ENCODE data around the gene CYP2W1. TPM values are rescaled to one million over a fixed set of nuclear protein-coding genes. Genes with fewer than 3 reads are reported as not detected.

The CYP2W1 gene
- total and polyA plus RNA-seq, 10 of the 15 experiments (the other 5 are each of a cell fraction or from before 2014, with no cell fraction given), result not detected

DNA sequence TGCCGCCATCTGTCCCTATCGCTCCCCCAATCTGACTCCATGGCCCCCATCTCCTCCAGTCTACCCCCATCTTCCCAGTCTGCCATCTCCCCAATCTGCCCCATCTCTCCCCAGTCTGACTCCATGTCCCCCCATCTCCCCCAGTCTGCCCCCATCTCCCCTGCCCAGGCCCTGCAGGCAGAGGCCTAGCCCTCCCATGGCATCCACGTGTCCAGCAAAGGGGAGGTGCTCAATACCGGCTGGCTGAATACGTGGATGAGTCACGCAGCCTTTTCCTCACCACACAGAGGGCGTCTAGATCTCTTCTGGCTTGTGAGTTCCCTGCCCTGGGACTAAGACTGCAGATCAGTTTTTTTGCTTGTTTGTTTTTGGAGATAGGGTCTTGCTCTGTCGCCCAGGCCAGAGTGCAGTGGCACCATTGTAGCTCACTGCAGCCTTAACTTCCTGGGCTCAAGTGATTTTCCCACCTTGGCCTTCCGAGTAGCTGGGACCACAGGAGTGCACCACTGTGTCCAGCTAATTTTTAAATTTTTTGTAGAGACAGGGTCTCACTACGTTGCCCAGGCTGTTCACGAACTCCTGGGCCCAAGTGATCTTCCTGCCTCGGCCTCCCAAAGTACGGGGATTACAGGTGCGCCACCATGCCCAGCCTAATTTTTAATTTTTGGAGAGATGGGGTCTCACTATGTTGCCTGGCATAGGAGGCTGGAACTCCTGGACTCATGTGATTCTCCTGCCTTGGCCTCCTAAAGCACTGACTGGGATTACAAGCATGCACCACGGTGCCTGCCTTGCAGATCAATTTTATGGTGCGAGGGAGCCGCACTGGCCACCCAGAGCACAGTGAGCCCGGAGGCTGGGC, 46.0 kb downstream of the CYP2W1 start:
- peaks cover 28% of the 10 kb centered on the region for H3K4me1 ChIP-seq (ENCODE audit: control insufficient read depth, insufficient read depth, low read length)
- in situ Hi-C loops (cut with MboI) (loop anchor here (5.0 kb wide), 1 partner anchor 33 kb away; no protein-coding TSS in a partner anchor), intact Hi-C loops (cut with micrococcal nuclease; ENCODE audit: unreplicated experiment) (loop anchor here (1.0 kb wide), 1 partner anchor 15 kb away; the partner anchor contains the start of gene GPR146)
- no peaks in the 10 kb centered on the region for H3K9me3 ChIP-seq (replicated peaks; ENCODE audit: control insufficient read depth, insufficient read depth, low read length)
- H3K9ac ChIP-seq (ENCODE audit: control insufficient read depth, insufficient read depth, low read length), result peak overlapping the region; percentile 83
- H3K36me3 ChIP-seq (ENCODE audit: control insufficient read depth in 2 of 2, insufficient read depth in 2 of 2, low read length in 1 of 2), result peaks cover 0 to 2% of the 10 kb centered on the region in 2 experiments; a peak in 2 of 4 replicates
- SMC1A ChIA-PET (ENCODE audit: uncharacterized antibody, unreplicated experiment), result interaction anchor here (0.7 to 1.2 kb wide), 3 partner anchors 15 to 37 kb away, joined by 3 to 4 read pairs (median 4); no protein-coding TSS in a partner anchor
- peaks cover 53% of the 10 kb centered on the region for H3K79me2 ChIP-seq (ENCODE audit: control insufficient read depth, insufficient read depth, low read length)
- FAIRE-seq (peak; percentile 84), DNase-seq (ENCODE audit: low read depth, low spot score) (no peak), ATAC-seq (peak; percentile 47)
- WGBS (ENCODE audit: insufficient coverage, insufficient replicate concordance, low lambda C conversion rate, missing lambda C conversion rate), result 80% methylated on average over 17 of the region's 18 CpGs
- no peaks in the 10 kb centered on the region for H3K27me3 ChIP-seq (replicated peaks in 1 of 2; ENCODE audit: control insufficient read depth in 2 of 2, insufficient read depth in 2 of 2, low read length in 1 of 2)
- BruUV-seq (replicated peaks), result no TSS peak
- POLR2A ChIA-PET, result no interaction called here
- RAD21 ChIA-PET (ENCODE audit: unreplicated experiment), result no interaction called here
- peak overlapping the region; percentile 52 for H3K4me2 ChIP-seq (ENCODE audit: control insufficient read depth, insufficient read depth)
- peak; percentile 37 for TF ChIP-seq ATF7 (IDR thresholded peaks at IDR 0.05; ENCODE audit: low read depth)
- TF ChIP-seq HCFC1 (IDR thresholded peaks at IDR 0.05; ENCODE audit: low read length), result no peak
- TF ChIP-seq RAD51 (IDR thresholded peaks at IDR 0.05), result peak; percentile 59
- TF ChIP-seq, protein P1, sequence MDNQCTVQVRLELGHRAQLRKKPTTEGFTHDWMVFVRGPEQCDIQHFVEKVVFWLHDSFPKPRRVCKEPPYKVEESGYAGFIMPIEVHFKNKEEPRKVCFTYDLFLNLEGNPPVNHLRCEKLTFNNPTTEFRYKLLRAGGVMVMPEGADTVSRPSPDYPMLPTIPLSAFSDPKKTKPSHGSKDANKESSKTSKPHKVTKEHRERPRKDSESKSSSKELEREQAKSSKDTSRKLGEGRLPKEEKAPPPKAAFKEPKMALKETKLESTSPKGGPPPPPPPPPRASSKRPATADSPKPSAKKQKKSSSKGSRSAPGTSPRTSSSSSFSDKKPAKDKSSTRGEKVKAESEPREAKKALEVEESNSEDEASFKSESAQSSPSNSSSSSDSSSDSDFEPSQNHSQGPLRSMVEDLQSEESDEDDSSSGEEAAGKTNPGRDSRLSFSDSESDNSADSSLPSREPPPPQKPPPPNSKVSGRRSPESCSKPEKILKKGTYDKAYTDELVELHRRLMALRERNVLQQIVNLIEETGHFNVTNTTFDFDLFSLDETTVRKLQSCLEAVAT (IDR thresholded peaks at IDR 0.05), result peak; percentile 29
- TF ChIP-seq POLR2AphosphoS5 (IDR thresholded peaks at IDR 0.05; ENCODE audit: low read length), result peak; percentile 44; the same call in 1 of the 2 replicates
- peak; percentile 16; the same call in 1 of the 3 replicates for TF ChIP-seq POU2F2 (IDR thresholded peaks at IDR 0.05; ENCODE audit: borderline replicate concordance, low read depth, low read length)
- TF ChIP-seq MXI1 (IDR thresholded peaks at IDR 0.05; ENCODE audit: low read depth, low read length), result peak; percentile 78; the same call in 1 of the 2 replicates
- peak; percentile 60 for TF ChIP-seq SMAD1 (IDR thresholded peaks at IDR 0.05; ENCODE audit: low read depth, partially characterized antibody)
- TF ChIP-seq, protein P2, sequence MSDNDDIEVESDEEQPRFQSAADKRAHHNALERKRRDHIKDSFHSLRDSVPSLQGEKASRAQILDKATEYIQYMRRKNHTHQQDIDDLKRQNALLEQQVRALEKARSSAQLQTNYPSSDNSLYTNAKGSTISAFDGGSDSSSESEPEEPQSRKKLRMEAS (IDR thresholded peaks at IDR 0.05; ENCODE audit: low read depth, low read length), result peak; percentile 74; the same call in 1 of the 2 replicates
- TF ChIP-seq, protein P3, sequence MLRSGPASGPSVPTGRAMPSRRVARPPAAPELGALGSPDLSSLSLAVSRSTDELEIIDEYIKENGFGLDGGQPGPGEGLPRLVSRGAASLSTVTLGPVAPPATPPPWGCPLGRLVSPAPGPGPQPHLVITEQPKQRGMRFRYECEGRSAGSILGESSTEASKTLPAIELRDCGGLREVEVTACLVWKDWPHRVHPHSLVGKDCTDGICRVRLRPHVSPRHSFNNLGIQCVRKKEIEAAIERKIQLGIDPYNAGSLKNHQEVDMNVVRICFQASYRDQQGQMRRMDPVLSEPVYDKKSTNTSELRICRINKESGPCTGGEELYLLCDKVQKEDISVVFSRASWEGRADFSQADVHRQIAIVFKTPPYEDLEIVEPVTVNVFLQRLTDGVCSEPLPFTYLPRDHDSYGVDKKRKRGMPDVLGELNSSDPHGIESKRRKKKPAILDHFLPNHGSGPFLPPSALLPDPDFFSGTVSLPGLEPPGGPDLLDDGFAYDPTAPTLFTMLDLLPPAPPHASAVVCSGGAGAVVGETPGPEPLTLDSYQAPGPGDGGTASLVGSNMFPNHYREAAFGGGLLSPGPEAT (IDR thresholded peaks at IDR 0.05; ENCODE audit: low read depth), result 0 out of 2 replicates have a peak, but pooled peaks have one; percentile 24
- TF ChIP-seq POLR2A (IDR thresholded peaks at IDR 0.05; ENCODE audit: low read depth, low read length), result 0 out of 2 replicates have a peak, but pooled peaks have one; percentile 8
- TF ChIP-seq ZNF384 (IDR thresholded peaks at IDR 0.05; ENCODE audit: borderline replicate concordance, low read depth, low read length), result no peak
- peak; percentile 92 for TF ChIP-seq HDGF (IDR thresholded peaks at IDR 0.05)
- TF ChIP-seq, protein P4, sequence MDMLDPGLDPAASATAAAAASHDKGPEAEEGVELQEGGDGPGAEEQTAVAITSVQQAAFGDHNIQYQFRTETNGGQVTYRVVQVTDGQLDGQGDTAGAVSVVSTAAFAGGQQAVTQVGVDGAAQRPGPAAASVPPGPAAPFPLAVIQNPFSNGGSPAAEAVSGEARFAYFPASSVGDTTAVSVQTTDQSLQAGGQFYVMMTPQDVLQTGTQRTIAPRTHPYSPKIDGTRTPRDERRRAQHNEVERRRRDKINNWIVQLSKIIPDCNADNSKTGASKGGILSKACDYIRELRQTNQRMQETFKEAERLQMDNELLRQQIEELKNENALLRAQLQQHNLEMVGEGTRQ (IDR thresholded peaks at IDR 0.05; ENCODE audit: borderline replicate concordance, low read depth, low read length), result no peak; the same call in 1 of the 2 replicates
- TF ChIP-seq, protein P5, sequence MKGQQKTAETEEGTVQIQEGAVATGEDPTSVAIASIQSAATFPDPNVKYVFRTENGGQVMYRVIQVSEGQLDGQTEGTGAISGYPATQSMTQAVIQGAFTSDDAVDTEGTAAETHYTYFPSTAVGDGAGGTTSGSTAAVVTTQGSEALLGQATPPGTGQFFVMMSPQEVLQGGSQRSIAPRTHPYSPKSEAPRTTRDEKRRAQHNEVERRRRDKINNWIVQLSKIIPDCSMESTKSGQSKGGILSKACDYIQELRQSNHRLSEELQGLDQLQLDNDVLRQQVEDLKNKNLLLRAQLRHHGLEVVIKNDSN (IDR thresholded peaks at IDR 0.05; ENCODE audit: borderline replicate concordance, extremely low read length, insufficient read depth, low read depth, low read length), result peak; percentile 66
- TF ChIP-seq NBN (IDR thresholded peaks at IDR 0.05), result peak; percentile 75
- no peak overlapping the region for H2AFZ ChIP-seq (ENCODE audit: control insufficient read depth, low read depth, low read length)
- H4K20me1 ChIP-seq (ENCODE audit: control insufficient read depth, insufficient read depth), result no peaks in the 10 kb centered on the region
- peak overlapping the region; percentile 99 for H3K4me3 ChIP-seq
- CTCF ChIA-PET, result interaction anchor here (1.1 kb wide), 1 partner anchor 37 kb away, joined by 6 read pairs; no protein-coding TSS in a partner anchor
- H3K27ac ChIP-seq (ENCODE audit: control insufficient read depth, insufficient read depth), result peak overlapping the region; percentile 95
